Neural progenitor cell (in vitro differentiated cells): ENCODE results near the gene OLFML2B. TPM values are rescaled to one million over a fixed set of nuclear protein-coding genes. Genes with fewer than 3 reads are reported as not detected.

Experiments used
- DNase-seq: peaks from one replicate; pipeline ENCODE4 v3.0.0-alpha.2; 2016; ENCODE audit warnings: low spot score
- H2AFZ ChIP-seq: fragments of 200-600 bp; sonication (generic); replicated peaks from 2 replicates; pipeline ENCODE4 v1.6.1; 2016; ENCODE audit warnings: antibody characterized with exemption
- H3F3A ChIP-seq: fragments of 200-600 bp; sonication (generic); 2 replicates; pipeline ENCODE4 v1.6.1; 2016; ENCODE audit warnings: antibody characterized with exemption, low read depth
- H3K27ac ChIP-seq: fragments of 200-600 bp; sonication (generic); 2 replicates; pipeline ENCODE4 v1.5.1; 2016; ENCODE audit warnings: mild to moderate bottlenecking
- H3K27me3 ChIP-seq: fragments of 200-600 bp; sonication (generic); 2 replicates; pipeline ENCODE4 v1.6.1; 2016; ENCODE audit warnings: mild to moderate bottlenecking, moderate library complexity
- H3K36me3 ChIP-seq: fragments of 200-600 bp; sonication (generic); 2 replicates; pipeline ENCODE4 v1.5.1; 2016
- H3K4me1 ChIP-seq: fragments of 200-600 bp; sonication (generic); 2 replicates; pipeline ENCODE4 v1.6.1; 2016; ENCODE audit warnings: mixed run types
- H3K4me2 ChIP-seq: fragments of 200-600 bp; sonication (generic); 2 replicates; pipeline ENCODE4 v1.6.1; 2016
- H3K4me3 ChIP-seq: fragments of 200-600 bp; sonication (generic); 2 replicates; pipeline ENCODE4 v1.5.1; 2016
- H3K79me2 ChIP-seq: fragments of 200-600 bp; sonication (generic); 2 replicates; pipeline ENCODE4 v1.6.1; 2016; ENCODE audit warnings: low read depth
- H3K9ac ChIP-seq: fragments of 200-600 bp; sonication (generic); 2 replicates; pipeline ENCODE4 v1.6.1; 2016
- H3K9me3 ChIP-seq: fragments of 200-600 bp; sonication (generic); 2 replicates; pipeline ENCODE4 v1.5.1; 2016; ENCODE audit warnings: low read depth
- H4K20me1 ChIP-seq: fragments of 200-600 bp; sonication (generic); 2 replicates; pipeline ENCODE4 v1.6.1; 2016; ENCODE audit warnings: low read depth
- H3K27ac Mint-ChIP-seq: 3 replicates; pipeline ENCODE4 v1.8.0; 2021; ENCODE audit warnings: mixed read lengths
- H3K27me3 Mint-ChIP-seq: 2 replicates; pipeline ENCODE4 v1.8.0; 2022; ENCODE audit warnings: low read depth, mild to moderate bottlenecking, inconsistent platforms, moderate library complexity, mixed read lengths; ENCODE audit not compliant: insufficient read depth
- H3K36me3 Mint-ChIP-seq: 3 replicates; pipeline ENCODE4 v1.8.0; 2021; ENCODE audit warnings: mixed read lengths
- H3K4me1 Mint-ChIP-seq: 3 replicates; pipeline ENCODE4 v1.8.0; 2021; ENCODE audit warnings: mixed read lengths
- H3K4me3 Mint-ChIP-seq: 3 replicates; pipeline ENCODE4 v1.8.0; 2021; ENCODE audit warnings: mild to moderate bottlenecking, moderate library complexity, mixed read lengths
- H3K9me3 Mint-ChIP-seq: 3 replicates; pipeline ENCODE4 v1.8.0; 2020; ENCODE audit warnings: mixed read lengths
- EZH2 ChIP-seq: fragments of 200-600 bp; sonication (generic); IDR thresholded peaks from 2 replicates; pipeline ENCODE4 v1.6.1; 2017; ENCODE audit warnings: antibody characterized with exemption, mild to moderate bottlenecking, moderate library complexity
- EZH2phosphoT487 ChIP-seq: fragments of 200-600 bp; sonication (generic); IDR thresholded peaks from 2 replicates; pipeline ENCODE4 v1.6.1; 2017; ENCODE audit warnings: antibody characterized with exemption
- total RNA-seq: library from RNA; depleted of rRNA; stranded (reverse); fragments of >200 nt; gene quantifications from 2 replicates; pipeline ENCODE4 v1.2.3, GENCODE V29; 2015; ENCODE audit warnings: low replicate concordance
- TF ChIP-seq, protein P1 (sequence below): fragments of 200-600 bp; sonication (generic); IDR thresholded peaks from 2 replicates; pipeline ENCODE4 v1.5.1; 2017; ENCODE audit warnings: antibody characterized with exemption, mild to moderate bottlenecking

OLFML2B gene
- total RNA-seq, 1 donor from 2014 or later: 1.3 TPM

DNA sequence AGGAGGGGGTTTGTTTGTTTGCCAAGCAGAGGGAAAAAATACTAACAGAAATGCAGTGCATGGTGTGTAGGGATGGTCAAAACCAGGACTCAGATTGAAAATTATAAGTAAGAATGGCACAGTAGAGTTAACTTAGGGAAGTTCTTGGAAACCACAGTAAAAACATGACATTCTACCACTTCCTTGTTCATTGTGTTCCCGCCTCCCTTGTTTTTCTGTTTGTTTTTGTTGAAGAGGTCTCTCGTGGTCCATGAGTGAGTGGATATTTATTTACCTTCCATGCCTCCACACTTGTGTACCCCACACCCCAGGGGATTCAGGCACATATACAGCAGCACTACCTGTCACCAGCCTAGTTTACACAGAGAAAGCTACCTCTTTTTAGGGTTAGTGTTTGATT, 69.6 kb downstream of the OLFML2B start:
- Histone ChIP-seq H3K27me3 (no peaks in the 10 kb centered on the region), H3K4me2 (no peak overlapping the region), H3K27ac (no peak overlapping the region), H3K9me3 (no peaks in the 10 kb centered on the region), H2AFZ (no peak overlapping the region), H3F3A (no peaks in the 10 kb centered on the region), H4K20me1 (no peaks in the 10 kb centered on the region), H3K79me2 (no peaks in the 10 kb centered on the region), H3K4me1 (no peaks in the 10 kb centered on the region), H3K4me3 (no peak overlapping the region), H3K9ac (no peak overlapping the region), H3K36me3 (no peaks in the 10 kb centered on the region)
- no peak for TF ChIP-seq EZH2
- TF ChIP-seq, protein P1, sequence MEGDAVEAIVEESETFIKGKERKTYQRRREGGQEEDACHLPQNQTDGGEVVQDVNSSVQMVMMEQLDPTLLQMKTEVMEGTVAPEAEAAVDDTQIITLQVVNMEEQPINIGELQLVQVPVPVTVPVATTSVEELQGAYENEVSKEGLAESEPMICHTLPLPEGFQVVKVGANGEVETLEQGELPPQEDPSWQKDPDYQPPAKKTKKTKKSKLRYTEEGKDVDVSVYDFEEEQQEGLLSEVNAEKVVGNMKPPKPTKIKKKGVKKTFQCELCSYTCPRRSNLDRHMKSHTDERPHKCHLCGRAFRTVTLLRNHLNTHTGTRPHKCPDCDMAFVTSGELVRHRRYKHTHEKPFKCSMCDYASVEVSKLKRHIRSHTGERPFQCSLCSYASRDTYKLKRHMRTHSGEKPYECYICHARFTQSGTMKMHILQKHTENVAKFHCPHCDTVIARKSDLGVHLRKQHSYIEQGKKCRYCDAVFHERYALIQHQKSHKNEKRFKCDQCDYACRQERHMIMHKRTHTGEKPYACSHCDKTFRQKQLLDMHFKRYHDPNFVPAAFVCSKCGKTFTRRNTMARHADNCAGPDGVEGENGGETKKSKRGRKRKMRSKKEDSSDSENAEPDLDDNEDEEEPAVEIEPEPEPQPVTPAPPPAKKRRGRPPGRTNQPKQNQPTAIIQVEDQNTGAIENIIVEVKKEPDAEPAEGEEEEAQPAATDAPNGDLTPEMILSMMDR: no peak
- TF ChIP-seq EZH2phosphoT487: no peak
- H3K27me3 Mint-ChIP-seq: no peaks in the 10 kb centered on the region
- no peak for DNase-seq
- peaks cover 3% of the 10 kb centered on the region for H3K36me3 Mint-ChIP-seq
- H3K27ac Mint-ChIP-seq: no peak overlapping the region
- no peaks in the 10 kb centered on the region for H3K9me3 Mint-ChIP-seq
- no peak overlapping the region for H3K4me3 Mint-ChIP-seq
- H3K4me1 Mint-ChIP-seq: peaks cover 12% of the 10 kb centered on the region

DNA sequence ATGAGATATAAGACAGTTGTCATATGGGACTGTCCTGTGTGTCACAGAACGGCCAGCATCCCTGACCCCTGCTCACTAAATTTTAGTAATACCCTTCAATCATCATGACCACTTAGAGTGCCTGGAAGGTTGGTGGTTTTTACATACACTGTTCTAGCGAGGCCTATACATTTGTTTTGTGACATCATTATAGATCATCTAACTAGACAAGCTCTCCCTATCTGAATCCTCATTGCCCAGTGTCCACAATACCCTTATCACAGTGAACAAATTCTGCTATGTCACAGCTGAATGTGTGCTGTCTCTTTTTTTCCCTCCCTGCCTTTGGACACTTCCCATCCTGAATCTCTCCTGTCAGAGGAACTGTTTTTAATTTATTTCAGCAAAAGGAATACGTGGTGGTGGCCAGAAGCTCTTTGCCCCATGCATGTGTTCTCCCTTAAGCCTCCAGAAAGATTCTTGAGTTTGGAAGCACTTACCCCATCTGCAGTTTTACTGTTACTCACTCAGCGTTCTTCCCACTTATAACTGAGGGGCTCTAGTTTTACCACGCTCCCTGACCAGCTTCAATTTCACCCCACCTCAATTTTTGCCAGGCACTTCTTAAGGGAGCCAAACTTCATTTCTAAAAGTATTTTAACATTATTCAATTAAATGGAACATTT, 70.3 kb downstream of the OLFML2B start:
- Histone ChIP-seq H3K9ac (no peak overlapping the region), H3K4me3 (no peak overlapping the region), H3F3A (no peaks in the 10 kb centered on the region), H3K36me3 (no peaks in the 10 kb centered on the region), H3K79me2 (no peaks in the 10 kb centered on the region), H3K4me1 (no peaks in the 10 kb centered on the region), H3K27me3 (no peaks in the 10 kb centered on the region), H4K20me1 (no peaks in the 10 kb centered on the region), H3K9me3 (no peaks in the 10 kb centered on the region), H3K4me2 (no peak overlapping the region), H2AFZ (no peak overlapping the region), H3K27ac (no peak overlapping the region)
- H3K4me3 Mint-ChIP-seq: no peak overlapping the region
- DNase-seq: no peak
- H3K9me3 Mint-ChIP-seq: no peaks in the 10 kb centered on the region
- H3K36me3 Mint-ChIP-seq: no peaks in the 10 kb centered on the region
- no peaks in the 10 kb centered on the region for H3K27me3 Mint-ChIP-seq
- no peak overlapping the region for H3K27ac Mint-ChIP-seq
- peaks cover 12% of the 10 kb centered on the region for H3K4me1 Mint-ChIP-seq
- TF ChIP-seq EZH2 (no peak), EZH2phosphoT487 (no peak)
- TF ChIP-seq, protein P1: no peak

DNA sequence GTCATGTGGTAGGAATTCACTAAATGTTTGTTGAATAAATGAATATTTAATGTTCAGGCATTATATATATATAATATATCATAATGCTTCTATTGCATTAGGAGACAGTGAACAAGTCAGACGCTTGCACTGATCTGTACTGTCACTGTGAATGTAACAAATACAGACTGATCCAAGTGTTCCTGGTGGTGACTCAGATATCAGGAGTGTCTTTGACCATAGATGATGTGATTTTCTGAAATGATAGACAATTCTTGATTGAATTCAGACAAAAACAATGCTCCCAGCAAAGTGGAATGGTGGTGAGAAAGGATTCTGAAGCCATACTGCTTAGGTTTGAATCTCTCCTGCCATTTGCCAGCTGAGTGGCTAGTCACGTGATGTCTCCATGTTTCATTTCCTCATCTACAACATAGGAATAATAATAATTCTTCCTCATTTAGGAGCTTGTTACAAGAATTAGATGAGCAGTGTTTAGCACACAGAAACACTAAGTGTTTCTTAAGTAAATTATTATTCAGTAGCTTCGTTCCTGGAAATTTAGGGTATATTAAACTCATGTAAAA, 71.0 kb downstream of the OLFML2B start:
- Histone ChIP-seq H3K9me3 (no peaks in the 10 kb centered on the region), H3K4me1 (no peaks in the 10 kb centered on the region), H3K4me2 (no peak overlapping the region), H3K9ac (no peak overlapping the region), H3K79me2 (no peaks in the 10 kb centered on the region), H3K36me3 (no peaks in the 10 kb centered on the region), H3K27ac (no peak overlapping the region), H3K4me3 (no peak overlapping the region), H4K20me1 (no peaks in the 10 kb centered on the region), H3K27me3 (no peaks in the 10 kb centered on the region), H3F3A (no peaks in the 10 kb centered on the region), H2AFZ (no peak overlapping the region)
- no peak for DNase-seq
- no peaks in the 10 kb centered on the region for H3K36me3 Mint-ChIP-seq
- no peak overlapping the region for H3K4me3 Mint-ChIP-seq
- TF ChIP-seq EZH2: no peak
- no peak for TF ChIP-seq EZH2phosphoT487
- TF ChIP-seq, protein P1: no peak
- peaks cover 12% of the 10 kb centered on the region for H3K4me1 Mint-ChIP-seq
- H3K27ac Mint-ChIP-seq: no peak overlapping the region
- no peaks in the 10 kb centered on the region for H3K27me3 Mint-ChIP-seq
- H3K9me3 Mint-ChIP-seq: no peaks in the 10 kb centered on the region
